ENCODE results near the gene PPM1A. TPM values are rescaled to one million over a fixed set of nuclear protein-coding genes. Genes with fewer than 3 reads are reported as not detected.

PPM1A gene
- total RNA-seq, 1 donor from 2014 or later = 35.5 TPM

DNA sequence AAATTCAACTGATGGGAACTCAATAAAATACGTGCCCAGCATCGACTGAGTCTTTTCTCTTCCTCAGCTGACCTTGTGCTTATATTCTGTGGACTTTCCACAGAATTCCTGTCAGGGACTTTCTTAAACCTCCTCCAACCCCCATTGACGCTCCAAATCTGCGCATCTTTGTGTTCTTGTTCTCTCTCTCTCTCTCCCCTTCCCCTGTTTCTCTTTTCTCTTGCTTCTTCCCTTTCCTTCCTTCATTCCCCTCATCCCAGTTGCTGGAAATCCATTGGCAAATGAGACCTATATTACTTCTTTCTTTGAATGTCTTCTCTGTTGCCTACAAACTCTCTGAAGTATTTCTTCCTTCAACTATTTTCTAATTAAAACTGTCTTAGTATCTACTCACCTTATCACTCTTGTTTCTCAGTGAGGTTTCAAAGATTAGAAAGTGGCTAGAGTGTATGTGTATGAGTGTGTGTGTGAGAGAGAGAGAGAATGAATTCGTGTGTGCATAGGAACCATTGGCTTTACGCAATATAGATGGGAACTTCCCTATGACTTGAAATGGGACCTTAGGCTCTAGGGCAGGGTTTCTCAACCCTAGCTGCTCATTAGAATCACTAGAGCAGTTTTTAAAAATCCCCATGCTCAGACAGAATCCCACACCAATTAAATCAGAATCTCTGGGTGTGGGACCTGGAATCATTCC, 42.0 kb upstream of the PPM1A start:
- DNase-seq (ENCODE audit: low read depth) (peak; percentile 12), FAIRE-seq (no peak)
- TF ChIP-seq, protein P1, sequence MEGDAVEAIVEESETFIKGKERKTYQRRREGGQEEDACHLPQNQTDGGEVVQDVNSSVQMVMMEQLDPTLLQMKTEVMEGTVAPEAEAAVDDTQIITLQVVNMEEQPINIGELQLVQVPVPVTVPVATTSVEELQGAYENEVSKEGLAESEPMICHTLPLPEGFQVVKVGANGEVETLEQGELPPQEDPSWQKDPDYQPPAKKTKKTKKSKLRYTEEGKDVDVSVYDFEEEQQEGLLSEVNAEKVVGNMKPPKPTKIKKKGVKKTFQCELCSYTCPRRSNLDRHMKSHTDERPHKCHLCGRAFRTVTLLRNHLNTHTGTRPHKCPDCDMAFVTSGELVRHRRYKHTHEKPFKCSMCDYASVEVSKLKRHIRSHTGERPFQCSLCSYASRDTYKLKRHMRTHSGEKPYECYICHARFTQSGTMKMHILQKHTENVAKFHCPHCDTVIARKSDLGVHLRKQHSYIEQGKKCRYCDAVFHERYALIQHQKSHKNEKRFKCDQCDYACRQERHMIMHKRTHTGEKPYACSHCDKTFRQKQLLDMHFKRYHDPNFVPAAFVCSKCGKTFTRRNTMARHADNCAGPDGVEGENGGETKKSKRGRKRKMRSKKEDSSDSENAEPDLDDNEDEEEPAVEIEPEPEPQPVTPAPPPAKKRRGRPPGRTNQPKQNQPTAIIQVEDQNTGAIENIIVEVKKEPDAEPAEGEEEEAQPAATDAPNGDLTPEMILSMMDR (IDR thresholded peaks at IDR 0.05; ENCODE audit: insufficient read depth, low read length, severe bottlenecking) = no peak

DNA sequence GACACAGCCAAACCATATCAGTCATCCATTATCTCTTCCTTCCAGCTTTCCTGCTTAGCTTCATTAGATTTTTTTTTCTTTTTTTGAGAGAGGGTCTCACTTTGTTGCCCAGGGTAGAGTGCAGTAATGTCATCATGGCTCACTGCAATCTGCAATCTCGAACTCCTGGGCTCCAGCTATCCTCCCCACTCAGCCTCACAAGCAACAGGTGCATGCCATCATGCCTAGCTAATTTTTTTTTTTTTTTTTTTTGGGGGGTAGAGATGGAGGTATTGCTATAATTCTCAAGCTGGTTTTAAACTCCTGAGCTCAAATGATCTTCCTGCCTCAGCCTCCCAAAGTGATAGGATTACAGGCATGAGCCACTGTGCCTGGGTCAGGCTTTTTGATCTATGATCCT, 38.3 kb upstream of the PPM1A start:
- no peak overlapping the region for H3K4me3 ChIP-seq (ENCODE audit: low read depth, low read length)
- H3K27me3 ChIP-seq (ENCODE audit: control insufficient read depth, insufficient read depth, low read length) = peaks cover 3% of the 10 kb centered on the region
- TF ChIP-seq, protein P1 (IDR thresholded peaks at IDR 0.05; ENCODE audit: insufficient read depth, low read length, severe bottlenecking) = no peak
- DNase-seq (ENCODE audit: low read depth) = no peak
- H3K36me3 ChIP-seq (ENCODE audit: control insufficient read depth, insufficient read depth, low read length) = no peaks in the 10 kb centered on the region
- no peak for FAIRE-seq

More for the DNA sequence above, 42.0 kb upstream of the PPM1A start:
- peaks cover 5% of the 10 kb centered on the region for H3K27me3 ChIP-seq (ENCODE audit: control insufficient read depth, insufficient read depth, low read length)
- no peak overlapping the region for H3K4me3 ChIP-seq (ENCODE audit: low read depth, low read length)
- no peaks in the 10 kb centered on the region for H3K36me3 ChIP-seq (ENCODE audit: control insufficient read depth, insufficient read depth, low read length)

DNA sequence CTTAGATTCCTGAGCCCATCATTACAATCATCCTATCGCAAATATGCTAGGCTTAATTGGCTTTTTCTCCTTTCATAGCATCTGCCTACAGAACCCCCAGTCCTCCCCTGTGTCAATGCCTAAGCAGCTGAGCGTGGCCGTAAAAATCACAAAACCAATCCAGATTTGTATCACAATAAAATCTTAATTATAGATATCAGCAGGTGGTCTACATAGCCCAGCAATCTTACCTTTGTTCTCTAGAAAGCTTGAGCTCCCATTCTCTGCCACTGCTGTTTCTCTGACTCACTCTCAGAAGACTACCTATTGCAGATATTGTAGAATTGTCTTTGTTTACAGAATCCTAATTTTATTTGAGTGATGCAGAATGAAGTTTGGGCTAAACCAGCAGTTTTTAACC, 37.9 kb upstream of the PPM1A start:
- no peak for FAIRE-seq
- H3K27me3 ChIP-seq (ENCODE audit: control insufficient read depth, insufficient read depth, low read length) = peaks cover 3% of the 10 kb centered on the region
- TF ChIP-seq, protein P1 (IDR thresholded peaks at IDR 0.05; ENCODE audit: insufficient read depth, low read length, severe bottlenecking) = no peak

DNA sequence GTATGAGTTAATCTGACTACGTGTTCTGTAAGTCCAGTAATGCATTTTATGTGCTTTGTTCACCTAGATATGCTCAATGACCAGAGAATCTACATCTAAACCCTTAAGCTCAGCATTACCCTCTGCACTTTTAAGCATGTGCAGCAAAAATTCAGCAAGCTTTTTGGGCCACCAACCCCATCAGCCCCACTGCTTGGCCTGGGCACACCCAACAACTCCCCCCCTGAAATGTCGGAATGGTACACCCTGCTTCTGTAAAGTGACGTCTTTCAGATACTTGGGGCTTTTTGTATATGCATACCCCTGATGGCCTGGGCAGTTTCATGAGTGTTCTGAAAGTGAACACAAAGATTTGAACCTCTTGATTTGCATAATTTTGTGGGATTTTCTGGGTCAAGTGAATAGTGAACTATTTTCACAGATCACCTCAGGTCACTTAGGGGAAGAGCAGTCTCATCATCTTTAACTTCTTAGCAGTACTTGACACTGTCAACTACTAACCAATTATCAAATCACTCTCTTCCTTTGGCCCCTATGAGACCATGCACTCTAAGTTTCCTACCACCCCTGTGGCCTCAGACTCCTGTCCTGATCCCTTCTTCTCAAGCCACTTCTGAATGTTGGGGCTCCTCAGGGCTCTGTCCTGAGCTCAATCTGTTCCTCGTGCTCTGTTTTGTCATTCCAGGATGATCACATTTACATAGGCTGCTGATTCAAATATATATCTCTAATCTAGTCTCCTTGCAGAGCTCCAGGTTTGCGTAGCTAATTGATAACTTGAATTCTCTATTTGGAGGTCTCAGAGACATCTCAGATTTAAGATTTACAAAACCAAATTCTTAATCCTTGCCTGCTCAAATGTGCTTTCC, 36.3 kb upstream of the PPM1A start:
- DNase-seq (ENCODE audit: low read depth) (no peak), FAIRE-seq (no peak)
- TF ChIP-seq, protein P1 (IDR thresholded peaks at IDR 0.05; ENCODE audit: insufficient read depth, low read length, severe bottlenecking) = no peak

More for the DNA sequence above, 37.9 kb upstream of the PPM1A start:
- H3K36me3 ChIP-seq (ENCODE audit: control insufficient read depth, insufficient read depth, low read length) = no peaks in the 10 kb centered on the region
- no peak for DNase-seq (ENCODE audit: low read depth)
- no peak overlapping the region for H3K4me3 ChIP-seq (ENCODE audit: low read depth, low read length)

DNA sequence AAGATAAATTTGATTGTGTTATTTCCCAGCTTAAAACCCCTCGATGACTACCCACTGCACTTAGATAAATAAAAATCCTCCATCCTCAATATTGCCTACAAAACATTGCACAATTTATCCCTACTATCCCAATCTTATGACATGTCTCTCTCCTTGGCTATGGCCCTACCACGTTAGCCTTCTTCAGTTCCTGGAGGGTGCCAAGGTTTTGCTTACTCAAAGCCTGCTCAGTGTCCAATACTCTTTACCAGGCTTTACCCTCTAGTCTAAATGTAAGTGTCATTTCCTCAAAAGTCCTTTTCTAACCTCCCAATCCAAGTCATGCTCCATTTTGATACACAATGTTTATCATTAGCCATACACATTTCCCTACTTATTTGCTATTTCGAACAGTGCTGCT, 35.0 kb upstream of the PPM1A start:
- FAIRE-seq = no peak
- DNase-seq (ENCODE audit: low read depth) = no peak
- Histone ChIP-seq H3K4me3 (ENCODE audit: low read depth, low read length) (no peak overlapping the region), H3K27me3 (ENCODE audit: control insufficient read depth, insufficient read depth, low read length) (no peaks in the 10 kb centered on the region), H3K36me3 (ENCODE audit: control insufficient read depth, insufficient read depth, low read length) (no peaks in the 10 kb centered on the region)
- TF ChIP-seq, protein P1 (IDR thresholded peaks at IDR 0.05; ENCODE audit: insufficient read depth, low read length, severe bottlenecking) = no peak

More for the DNA sequence above, 36.3 kb upstream of the PPM1A start:
- Histone ChIP-seq H3K27me3 (ENCODE audit: control insufficient read depth, insufficient read depth, low read length) (peaks cover 1% of the 10 kb centered on the region), H3K4me3 (ENCODE audit: low read depth, low read length) (no peak overlapping the region), H3K36me3 (ENCODE audit: control insufficient read depth, insufficient read depth, low read length) (no peaks in the 10 kb centered on the region)
